GM19455 (cell line): ENCODE data around the gene IQSEC3.

Experiments
- ATAC-seq: cut with Tn5 transposase; IDR thresholded peaks from one replicate; pipeline ENCODE4 v1.9.1; 2021; ENCODE audit not compliant: unreplicated experiment

The IQSEC3 gene

GRCh38 chr12:138171-138897 lies 71.8 kb downstream of the IQSEC3 start:
- no peak for ATAC-seq

GRCh38 chr12:138898-139534 lies 72.4 kb downstream of the IQSEC3 start:
- no peak for ATAC-seq

- no peak for ATAC-seq
These were observed 73.0 kb downstream of the IQSEC3 start for GRCh38 chr12:139585-139984.

GRCh38 chr12:140162-140561 lies 73.6 kb downstream of the IQSEC3 start:
- ATAC-seq: no peak

GRCh38 chr12:143964-144649 lies 77.5 kb downstream of the IQSEC3 start:
- ATAC-seq: no peak

GRCh38 chr12:144650-145284 lies 78.2 kb downstream of the IQSEC3 start:
- no peak for ATAC-seq

GRCh38 chr12:145369-145960 lies 78.9 kb downstream of the IQSEC3 start:
- no peak for ATAC-seq

- no peak for ATAC-seq
These were observed 80.7 kb downstream of the IQSEC3 start for GRCh38 chr12:147242-147641.

GRCh38 chr12:148676-149416 lies 82.3 kb downstream of the IQSEC3 start:
- no peak for ATAC-seq

GRCh38 chr12:151579-151978 lies 85.0 kb downstream of the IQSEC3 start:
- ATAC-seq: no peak

- ATAC-seq: no peak
These were observed 85.9 kb downstream of the IQSEC3 start for GRCh38 chr12:152440-152839.

- ATAC-seq: no peak
These were observed 86.6 kb downstream of the IQSEC3 start for GRCh38 chr12:153080-153746.

GRCh38 chr12:154058-154457 lies 87.5 kb downstream of the IQSEC3 start:
- ATAC-seq: no peak

GRCh38 chr12:155006-155405 lies 88.4 kb downstream of the IQSEC3 start:
- no peak for ATAC-seq

- ATAC-seq: no peak
These were observed 89.1 kb downstream of the IQSEC3 start for GRCh38 chr12:155646-156045.

GRCh38 chr12:156945-157344 lies 90.4 kb downstream of the IQSEC3 start:
- no peak for ATAC-seq

GRCh38 chr12:157644-158043 lies 91.1 kb downstream of the IQSEC3 start:
- ATAC-seq: no peak

GRCh38 chr12:159156-159782 lies 92.7 kb downstream of the IQSEC3 start:
- no peak for ATAC-seq

- ATAC-seq: no peak
These were observed 94.3 kb downstream of the IQSEC3 start for GRCh38 chr12:160858-161257.

- ATAC-seq: no peak
These were observed 95.3 kb downstream of the IQSEC3 start for GRCh38 chr12:161823-162222.
